ENCODE data around the gene TCIRG1. TPM values are rescaled to one million over a fixed set of nuclear protein-coding genes. Genes with fewer than 3 reads are reported as not detected.

The TCIRG1 gene
- total RNA-seq, 3 donors from 2014 or later = 71.4 to 135 (median 90.3) TPM

DNA sequence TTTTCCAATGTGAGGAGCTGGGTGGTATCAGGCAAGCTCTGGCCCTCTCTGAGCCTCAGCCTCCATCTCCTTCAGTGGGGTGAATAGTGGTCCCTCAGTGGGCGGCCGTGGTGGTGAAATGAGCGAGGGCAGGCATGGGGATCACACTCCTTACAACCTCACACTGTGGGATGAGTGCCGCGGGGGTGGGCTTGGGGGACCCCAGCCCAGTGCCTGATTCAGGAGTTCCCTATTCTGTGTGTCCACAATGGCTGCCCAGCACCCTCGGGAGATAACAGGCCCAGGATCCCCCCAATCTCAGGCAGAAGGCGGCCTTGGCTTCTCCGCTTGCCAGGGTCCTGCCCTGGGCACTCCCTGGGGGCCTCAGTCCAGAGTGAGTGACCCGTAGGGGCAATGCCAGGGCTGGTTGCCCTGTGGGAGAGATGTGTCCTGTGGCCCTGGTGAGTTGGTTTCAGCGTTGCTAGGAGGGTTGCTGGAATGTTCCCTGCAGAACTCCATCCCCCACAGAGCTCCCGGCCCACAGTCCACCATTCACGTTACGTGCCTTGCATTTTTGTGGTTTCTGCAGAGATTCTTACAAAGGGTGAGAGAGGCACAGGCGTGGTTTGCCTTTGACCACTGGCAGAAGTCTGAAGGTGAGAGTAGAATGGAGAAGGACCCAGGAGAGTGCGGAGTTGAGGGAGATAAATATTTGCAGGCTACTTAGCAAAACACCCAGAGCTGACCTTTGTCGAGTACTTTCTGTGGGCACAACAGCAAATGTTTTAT is 25.8 kb upstream of the TCIRG1 start:
- no peaks in the 10 kb centered on the region for H3K36me3 ChIP-seq
- TF ChIP-seq, protein P1, sequence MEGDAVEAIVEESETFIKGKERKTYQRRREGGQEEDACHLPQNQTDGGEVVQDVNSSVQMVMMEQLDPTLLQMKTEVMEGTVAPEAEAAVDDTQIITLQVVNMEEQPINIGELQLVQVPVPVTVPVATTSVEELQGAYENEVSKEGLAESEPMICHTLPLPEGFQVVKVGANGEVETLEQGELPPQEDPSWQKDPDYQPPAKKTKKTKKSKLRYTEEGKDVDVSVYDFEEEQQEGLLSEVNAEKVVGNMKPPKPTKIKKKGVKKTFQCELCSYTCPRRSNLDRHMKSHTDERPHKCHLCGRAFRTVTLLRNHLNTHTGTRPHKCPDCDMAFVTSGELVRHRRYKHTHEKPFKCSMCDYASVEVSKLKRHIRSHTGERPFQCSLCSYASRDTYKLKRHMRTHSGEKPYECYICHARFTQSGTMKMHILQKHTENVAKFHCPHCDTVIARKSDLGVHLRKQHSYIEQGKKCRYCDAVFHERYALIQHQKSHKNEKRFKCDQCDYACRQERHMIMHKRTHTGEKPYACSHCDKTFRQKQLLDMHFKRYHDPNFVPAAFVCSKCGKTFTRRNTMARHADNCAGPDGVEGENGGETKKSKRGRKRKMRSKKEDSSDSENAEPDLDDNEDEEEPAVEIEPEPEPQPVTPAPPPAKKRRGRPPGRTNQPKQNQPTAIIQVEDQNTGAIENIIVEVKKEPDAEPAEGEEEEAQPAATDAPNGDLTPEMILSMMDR (IDR thresholded peaks at IDR 0.05) = no peak
- TF ChIP-seq POLR2A (IDR thresholded peaks at IDR 0.05) (no peak), POLR2AphosphoS5 (IDR thresholded peaks at IDR 0.05) (peak; percentile 8 to 79 (median 57))
- DNase-seq (ENCODE audit: low spot score in 2 of 2) = peak in 1 of 2 donors; percentile 92
- intact Hi-C loops (cut with DNase I; ENCODE audit: low total_unique reads) = no loop called here
- H3K27me3 ChIP-seq = no peaks in the 10 kb centered on the region
- H3K9me3 ChIP-seq = no peaks in the 10 kb centered on the region
- H3K27ac ChIP-seq = peak overlapping the region; percentile 95 to 98
- H3K4me1 ChIP-seq = peaks cover 35 to 36% of the 10 kb centered on the region in 2 donors
- H3K4me3 ChIP-seq = peak overlapping the region in 1 of 3 donors; percentile 22

DNA sequence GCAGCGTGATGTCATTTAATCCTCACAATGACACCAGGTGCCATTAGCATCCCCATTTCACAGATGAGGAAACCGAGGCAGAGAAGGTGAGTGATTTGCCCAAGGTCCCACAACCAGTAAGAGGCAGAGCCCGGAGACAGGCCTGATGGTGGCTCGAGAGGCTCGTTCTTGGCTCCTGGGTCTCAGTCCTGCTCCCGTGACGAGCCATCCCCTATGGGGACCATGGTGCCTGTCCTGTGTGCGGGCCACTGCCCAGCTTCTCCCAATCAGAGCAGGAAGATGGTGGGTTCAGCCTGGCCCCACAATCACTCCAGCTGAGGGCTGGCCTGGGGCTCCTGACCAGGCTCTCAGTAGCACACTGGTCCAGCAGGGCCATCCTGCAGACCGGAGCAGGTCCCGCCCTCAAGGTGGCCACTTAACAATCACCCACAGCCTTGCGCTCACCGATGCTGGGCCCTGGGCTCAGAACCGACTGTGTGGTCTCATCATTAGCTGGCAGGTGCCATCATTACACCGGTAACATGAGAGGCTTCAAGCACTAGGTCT is 25.1 kb upstream of the TCIRG1 start:
- no peak for TF ChIP-seq POLR2A (IDR thresholded peaks at IDR 0.05)
- TF ChIP-seq POLR2AphosphoS5 (IDR thresholded peaks at IDR 0.05) = no peak
- TF ChIP-seq, protein P1 (IDR thresholded peaks at IDR 0.05) = no peak
- H3K27me3 ChIP-seq = no peaks in the 10 kb centered on the region
- no peaks in the 10 kb centered on the region for H3K36me3 ChIP-seq
- peak overlapping the region; percentile 95 to 98 for H3K27ac ChIP-seq
- peaks cover 35 to 36% of the 10 kb centered on the region in 2 donors for H3K4me1 ChIP-seq
- H3K4me3 ChIP-seq = peak overlapping the region in 1 of 3 donors; percentile 22
- H3K9me3 ChIP-seq = no peaks in the 10 kb centered on the region
- intact Hi-C loops (cut with DNase I; ENCODE audit: low total_unique reads) = no loop called here
- DNase-seq (ENCODE audit: low spot score in 2 of 2) = no peak

DNA sequence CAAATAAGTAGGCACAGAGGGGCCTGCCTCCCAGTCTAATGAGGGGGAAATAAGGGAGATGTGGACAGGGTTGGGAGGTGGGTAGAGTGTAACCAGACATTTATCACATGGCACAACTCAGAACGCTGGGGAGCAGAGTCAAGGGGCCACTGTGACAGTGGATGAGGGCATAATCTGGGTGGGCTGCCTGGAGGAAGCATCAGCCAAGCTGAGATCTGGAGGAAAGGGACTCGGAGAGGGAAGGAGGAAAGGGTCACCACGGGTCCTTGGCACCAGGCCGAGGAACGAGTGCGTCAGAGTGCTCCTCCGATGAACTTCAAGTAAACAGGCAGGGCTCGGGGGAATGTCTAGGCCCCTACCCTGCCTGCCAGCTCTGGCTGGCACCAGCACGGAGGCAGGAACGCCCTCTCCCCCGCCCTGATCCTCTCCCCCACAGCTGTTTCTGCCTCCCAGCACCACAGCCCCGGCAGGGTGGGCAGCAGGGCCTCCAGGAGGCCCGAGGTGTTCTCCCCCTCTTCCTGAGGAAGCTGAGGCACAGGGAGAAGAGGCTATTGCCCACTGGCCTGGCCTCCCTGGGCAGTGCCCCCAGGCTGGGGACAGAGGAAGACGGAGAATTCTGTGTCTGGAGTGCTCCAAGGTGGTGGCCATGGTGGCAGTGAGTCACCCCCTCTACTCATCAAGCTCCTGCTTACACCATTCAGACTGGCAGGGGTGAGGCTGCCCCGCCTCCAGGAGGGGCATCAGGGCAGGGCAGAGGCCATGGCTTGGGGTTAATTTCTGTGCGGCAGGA is 24.5 kb upstream of the TCIRG1 start:
- Histone ChIP-seq H3K9me3 (no peaks in the 10 kb centered on the region), H3K36me3 (no peaks in the 10 kb centered on the region), H3K4me1 (peaks cover 35 to 36% of the 10 kb centered on the region in 2 donors), H3K27me3 (no peaks in the 10 kb centered on the region), H3K4me3 (peak overlapping the region in 1 of 3 donors; percentile 25), H3K27ac (peak overlapping the region; percentile 95 to 98)
- TF ChIP-seq POLR2AphosphoS5 (IDR thresholded peaks at IDR 0.05) = peak in 1 of 3 donors; percentile 8
- TF ChIP-seq, protein P1 (IDR thresholded peaks at IDR 0.05) = no peak
- intact Hi-C loops (cut with DNase I; ENCODE audit: low total_unique reads) = no loop called here
- peak in 1 of 2 donors; percentile 71 for DNase-seq (ENCODE audit: low spot score in 2 of 2)

DNA sequence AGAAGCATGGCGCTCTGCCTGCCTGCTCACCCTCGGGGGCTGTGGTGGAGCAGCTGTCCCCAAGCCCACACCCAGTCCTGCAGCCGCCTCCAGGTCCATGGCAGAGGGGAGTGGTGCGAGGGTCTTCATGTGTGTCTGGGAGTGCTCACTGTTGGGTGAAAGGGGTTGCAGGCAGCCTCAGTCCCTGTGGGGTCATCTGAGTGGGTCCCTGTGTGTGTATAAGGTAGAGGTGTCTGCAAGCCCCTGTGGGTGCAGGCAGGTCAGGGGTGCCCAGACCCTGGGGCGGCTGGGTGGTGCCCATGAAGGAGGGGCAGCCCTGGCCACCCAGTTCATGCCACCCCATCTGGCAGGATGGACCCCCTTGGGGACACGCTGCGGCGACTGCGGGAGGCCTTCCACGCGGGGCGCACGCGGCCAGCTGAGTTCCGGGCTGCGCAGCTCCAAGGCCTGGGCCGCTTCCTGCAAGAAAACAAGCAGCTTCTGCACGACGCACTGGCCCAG is 23.8 kb upstream of the TCIRG1 start:
- intact Hi-C loops (cut with DNase I; ENCODE audit: low total_unique reads) = no loop called here
- DNase-seq (ENCODE audit: low spot score in 2 of 2) = no peak
- Histone ChIP-seq H3K9me3 (no peaks in the 10 kb centered on the region), H3K27me3 (no peaks in the 10 kb centered on the region), H3K4me3 (no peak overlapping the region), H3K27ac (peak overlapping the region; percentile 95 to 98), H3K36me3 (no peaks in the 10 kb centered on the region), H3K4me1 (peaks cover 31 to 32% of the 10 kb centered on the region in 2 donors)
- TF ChIP-seq, protein P1 (IDR thresholded peaks at IDR 0.05) = no peak
- TF ChIP-seq POLR2A (IDR thresholded peaks at IDR 0.05) = no peak
- TF ChIP-seq POLR2AphosphoS5 (IDR thresholded peaks at IDR 0.05) = no peak

Data from breast epithelium (tissue), 4 donors.